Stomach (tissue), 4 donors: ENCODE data around the gene ITGB4.

Source experiments
- EP300 ChIP-seq: sonication (generic); formaldehyde crosslinking; IDR thresholded peaks from one replicate; pipeline ENCODE4 v1.6.1; 2017; ENCODE audit warnings: antibody characterized with exemption
- POLR2A ChIP-seq, 4 donors: fragments of 450-650 bp; IDR thresholded peaks; one replicate each; pipeline ENCODE4 v1.6.1; 2016; ENCODE audit warnings: antibody characterized with exemption in 4 of 4, control low read depth in 2 of 4, mild to moderate bottlenecking in 1 of 4, moderate library complexity in 1 of 4
- TF ChIP-seq, protein P1 (sequence below), 7 experiments: fragments of 450-650 bp in 4 of 7; fragments of 200-600 bp in 3 of 7; sonication (generic) in 3 of 7; IDR thresholded peaks; one replicate each; pipeline ENCODE4 v1.5.1; 2016 to 2019; ENCODE audit warnings: antibody characterized with exemption in 7 of 7, control low read depth in 2 of 7, mild to moderate bottlenecking in 1 of 7

GRCh38 chr17:75752802-75753513 is 31.7 kb downstream of the ITGB4 start:
- TF ChIP-seq, protein P1, sequence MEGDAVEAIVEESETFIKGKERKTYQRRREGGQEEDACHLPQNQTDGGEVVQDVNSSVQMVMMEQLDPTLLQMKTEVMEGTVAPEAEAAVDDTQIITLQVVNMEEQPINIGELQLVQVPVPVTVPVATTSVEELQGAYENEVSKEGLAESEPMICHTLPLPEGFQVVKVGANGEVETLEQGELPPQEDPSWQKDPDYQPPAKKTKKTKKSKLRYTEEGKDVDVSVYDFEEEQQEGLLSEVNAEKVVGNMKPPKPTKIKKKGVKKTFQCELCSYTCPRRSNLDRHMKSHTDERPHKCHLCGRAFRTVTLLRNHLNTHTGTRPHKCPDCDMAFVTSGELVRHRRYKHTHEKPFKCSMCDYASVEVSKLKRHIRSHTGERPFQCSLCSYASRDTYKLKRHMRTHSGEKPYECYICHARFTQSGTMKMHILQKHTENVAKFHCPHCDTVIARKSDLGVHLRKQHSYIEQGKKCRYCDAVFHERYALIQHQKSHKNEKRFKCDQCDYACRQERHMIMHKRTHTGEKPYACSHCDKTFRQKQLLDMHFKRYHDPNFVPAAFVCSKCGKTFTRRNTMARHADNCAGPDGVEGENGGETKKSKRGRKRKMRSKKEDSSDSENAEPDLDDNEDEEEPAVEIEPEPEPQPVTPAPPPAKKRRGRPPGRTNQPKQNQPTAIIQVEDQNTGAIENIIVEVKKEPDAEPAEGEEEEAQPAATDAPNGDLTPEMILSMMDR (IDR thresholded peaks at IDR 0.05): no peak
- TF ChIP-seq POLR2A (IDR thresholded peaks at IDR 0.05): no peak
- TF ChIP-seq EP300: no peak
